Measurements from ENCODE around the gene CACNA1H. TPM values are rescaled to one million over a fixed set of nuclear protein-coding genes. Genes with fewer than 3 reads are reported as not detected.
"Not testable (repeated sequence)": the region's sequence is repeated elsewhere in the genome, so short reads cannot be mapped to it uniquely, and the experiment has no call there.

CACNA1H gene
- total RNA-seq, 5 donors from 2014 or later (not counting 1 experiment from before 2014, with no cell fraction given) = 3.4 to 8.2 (median 4.8) TPM

DNA sequence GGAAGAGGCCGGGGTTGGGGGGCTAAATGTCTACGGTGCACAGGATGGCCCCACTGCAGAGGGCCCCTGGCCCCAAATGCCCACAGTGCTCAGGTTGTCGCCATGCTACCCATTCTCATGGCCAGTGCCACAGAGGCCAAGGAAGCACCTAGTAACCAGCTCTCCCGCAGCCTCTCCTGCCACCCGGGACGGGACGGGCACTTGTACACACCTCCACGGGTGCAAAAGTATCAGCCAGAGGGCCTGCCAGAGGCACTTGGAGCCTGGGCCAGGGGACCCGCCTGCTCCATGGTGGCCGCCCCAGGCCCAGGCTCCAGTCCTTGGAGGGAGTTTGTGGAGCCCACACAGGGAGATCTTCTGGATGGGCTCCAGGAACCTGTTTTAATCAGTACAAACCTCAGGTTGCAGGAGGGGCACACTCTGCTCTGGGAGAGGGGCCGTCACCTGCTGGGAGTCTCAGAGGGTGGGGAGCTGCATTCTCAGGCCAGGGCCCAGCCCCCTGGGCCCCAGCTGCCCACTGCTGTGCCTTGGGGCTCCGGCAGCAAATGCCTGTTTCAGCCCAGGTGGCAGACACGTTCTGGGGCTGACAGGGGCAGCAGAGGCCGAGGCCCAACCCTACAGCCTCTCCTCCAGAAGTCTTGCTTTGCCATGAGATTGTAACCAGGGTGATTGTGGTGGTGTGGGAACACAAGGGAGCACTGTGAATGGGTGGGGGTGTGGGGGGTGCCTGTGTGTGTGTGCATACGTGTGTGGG lies 110.9 kb downstream of the CACNA1H start:
- no peak for DNase-seq
- H3K27ac ChIP-seq (ENCODE audit: low read length) = no peak overlapping the region
- ChIA-PET POLR2A (no interaction called here), CTCF (no interaction called here)
- no peak for ATAC-seq (replicated peaks in 1 of 4)
- peaks cover 9 to 23% of the 10 kb centered on the region in 2 donors for H3K27me3 Mint-ChIP-seq
- no peaks in the 10 kb centered on the region for H3K9me3 ChIP-seq
- H3K4me1 Mint-ChIP-seq = peaks cover 4 to 5% (median 5%) of the 10 kb centered on the region in 3 donors
- no peak overlapping the region for H3K27ac Mint-ChIP-seq
- 96% methylated on average over 13 of the region's 15 CpGs for WGBS (ENCODE audit: insufficient coverage)
- no peaks in the 10 kb centered on the region for H3K36me3 Mint-ChIP-seq
- no peak overlapping the region for H3K4me3 ChIP-seq (ENCODE audit: control insufficient read depth in 1 of 2, extremely low read depth in 1 of 2, low read length in 1 of 2)
- no peak overlapping the region for H3K4me3 Mint-ChIP-seq
- H3K27me3 ChIP-seq (replicated peaks in 1 of 2; ENCODE audit: control insufficient read depth in 2 of 2, extremely low read depth in 1 of 2, insufficient read depth in 2 of 2, low read length in 1 of 2) = peaks cover 0 to 59% of the 10 kb centered on the region in 2 experiments
- peaks cover 0 to 4% (median 0%) of the 10 kb centered on the region in 3 donors for H3K9me3 Mint-ChIP-seq
- peaks cover 0 to 10% of the 10 kb centered on the region in 2 experiments for H3K4me1 ChIP-seq (ENCODE audit: control insufficient read depth in 1 of 2, extremely low read depth in 1 of 2, insufficient read depth in 2 of 2, low read length in 2 of 2)
- H3K36me3 ChIP-seq (ENCODE audit: control insufficient read depth in 2 of 2, extremely low read depth in 1 of 2, insufficient read depth in 1 of 2, low read length in 1 of 2) = no peaks in the 10 kb centered on the region

DNA sequence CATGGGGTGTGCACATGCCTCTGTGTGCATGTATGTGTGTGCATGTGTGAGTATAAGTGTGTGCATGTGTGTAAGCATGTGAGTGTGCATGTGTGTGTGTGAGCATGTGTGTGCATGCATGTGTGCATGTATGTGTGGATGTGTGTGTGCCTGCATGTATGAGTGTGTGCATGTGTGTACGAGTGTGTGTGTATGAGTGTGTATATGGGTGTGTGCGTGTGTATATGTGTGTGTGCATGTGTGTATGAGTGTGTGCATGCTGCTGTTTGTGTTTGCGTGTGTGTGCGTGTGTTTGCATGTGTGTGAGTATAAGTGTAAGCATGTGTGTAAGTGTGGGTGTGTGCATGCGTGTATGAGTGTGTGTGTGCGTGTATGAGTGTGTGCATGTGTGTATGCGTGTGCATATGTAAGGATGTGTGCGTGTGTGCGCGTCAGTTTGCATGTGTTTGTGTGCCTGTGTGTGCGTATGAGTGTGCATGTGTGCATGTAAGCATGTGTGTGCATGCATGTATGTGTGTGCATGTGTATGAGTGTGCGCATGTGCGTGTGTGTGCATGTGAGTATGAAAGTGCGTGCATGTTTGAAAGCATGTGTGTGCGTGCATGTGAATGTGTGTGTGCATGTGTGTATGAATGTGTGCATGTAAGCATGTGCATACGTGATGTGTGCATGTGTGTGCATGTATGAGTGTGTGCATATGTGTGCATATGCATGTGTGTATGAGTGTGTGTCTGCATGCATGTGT lies 111.6 kb downstream of the CACNA1H start:
- H3K27ac ChIP-seq (ENCODE audit: low read length) = no peak overlapping the region
- H3K4me1 Mint-ChIP-seq = no peaks in the 10 kb centered on the region
- DNase-seq (no peak), ATAC-seq (replicated peaks in 1 of 4) (no peak)
- CTCF ChIA-PET = no interaction called here
- H3K4me3 Mint-ChIP-seq = no peak overlapping the region
- H3K27me3 ChIP-seq (replicated peaks in 1 of 2; ENCODE audit: control insufficient read depth in 2 of 2, extremely low read depth in 1 of 2, insufficient read depth in 2 of 2, low read length in 1 of 2) = peaks cover 0 to 52% of the 10 kb centered on the region in 2 experiments
- H3K4me3 ChIP-seq (ENCODE audit: control insufficient read depth in 1 of 2, extremely low read depth in 1 of 2, low read length in 1 of 2) = no peak overlapping the region
- no peaks in the 10 kb centered on the region for H3K36me3 ChIP-seq (ENCODE audit: control insufficient read depth in 2 of 2, extremely low read depth in 1 of 2, insufficient read depth in 1 of 2, low read length in 1 of 2)
- peaks cover 4 to 18% of the 10 kb centered on the region in 2 donors for H3K27me3 Mint-ChIP-seq
- POLR2A ChIA-PET = no interaction called here
- peaks cover 0 to 4% (median 0%) of the 10 kb centered on the region in 3 donors for H3K9me3 Mint-ChIP-seq
- H3K27ac Mint-ChIP-seq = no peak overlapping the region
- H3K4me1 ChIP-seq (ENCODE audit: control insufficient read depth in 1 of 2, extremely low read depth in 1 of 2, insufficient read depth in 2 of 2, low read length in 2 of 2) = peaks cover 0 to 2% of the 10 kb centered on the region in 2 experiments
- WGBS (ENCODE audit: insufficient coverage) = 87% methylated on average over 14 of the region's 16 CpGs
- H3K36me3 Mint-ChIP-seq = no peaks in the 10 kb centered on the region
- no peaks in the 10 kb centered on the region for H3K9me3 ChIP-seq

DNA sequence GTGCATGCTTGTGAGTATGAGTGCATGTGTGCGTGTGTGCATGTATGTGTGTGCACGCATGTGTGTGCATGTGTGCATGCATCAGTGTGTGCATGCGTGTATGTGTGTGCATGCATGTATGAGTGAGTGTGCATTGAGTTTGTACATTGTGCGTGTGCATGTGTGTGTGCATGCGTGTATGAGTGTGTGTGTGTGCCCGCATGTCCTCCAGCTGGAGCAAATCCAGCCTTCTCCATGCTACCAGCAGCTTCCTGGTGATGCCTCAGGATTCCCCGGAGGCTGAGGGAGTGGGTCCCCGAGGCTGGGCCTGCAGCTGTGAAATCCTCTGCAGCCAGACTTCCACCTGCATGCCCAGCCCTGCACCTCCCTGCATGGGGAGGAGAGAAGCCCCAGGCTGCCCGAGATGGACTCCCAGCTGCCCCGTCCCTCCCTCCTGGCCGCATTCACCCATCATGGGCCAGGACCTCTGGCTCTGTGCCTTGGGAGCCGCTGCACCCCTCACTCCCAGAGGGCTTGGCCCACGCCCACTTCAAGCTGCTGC lies 112.3 kb downstream of the CACNA1H start:
- no peaks in the 10 kb centered on the region for H3K4me1 ChIP-seq (ENCODE audit: control insufficient read depth in 1 of 2, extremely low read depth in 1 of 2, insufficient read depth in 2 of 2, low read length in 2 of 2)
- Mint-ChIP-seq H3K9me3 (peaks cover 0 to 4% (median 0%) of the 10 kb centered on the region in 3 donors), H3K4me3 (no peak overlapping the region), H3K4me1 (no peaks in the 10 kb centered on the region), H3K36me3 (no peaks in the 10 kb centered on the region), H3K27ac (no peak overlapping the region), H3K27me3 (peaks cover 10 to 18% of the 10 kb centered on the region in 2 donors)
- no peaks in the 10 kb centered on the region for H3K36me3 ChIP-seq (ENCODE audit: control insufficient read depth in 2 of 2, extremely low read depth in 1 of 2, insufficient read depth in 1 of 2, low read length in 1 of 2)
- ATAC-seq (replicated peaks in 1 of 4) = no peak
- CTCF ChIA-PET = no interaction called here
- H3K27me3 ChIP-seq (replicated peaks in 1 of 2; ENCODE audit: control insufficient read depth in 2 of 2, extremely low read depth in 1 of 2, insufficient read depth in 2 of 2, low read length in 1 of 2) = peaks cover 0 to 48% of the 10 kb centered on the region in 2 experiments
- POLR2A ChIA-PET = no interaction called here
- H3K9me3 ChIP-seq = no peaks in the 10 kb centered on the region
- no peak for DNase-seq
- H3K27ac ChIP-seq (ENCODE audit: low read length) = no peak overlapping the region
- WGBS (ENCODE audit: insufficient coverage) = 77% methylated on average over 6 of the region's 13 CpGs
- H3K4me3 ChIP-seq (ENCODE audit: control insufficient read depth in 1 of 2, extremely low read depth in 1 of 2, low read length in 1 of 2) = no peak overlapping the region

DNA sequence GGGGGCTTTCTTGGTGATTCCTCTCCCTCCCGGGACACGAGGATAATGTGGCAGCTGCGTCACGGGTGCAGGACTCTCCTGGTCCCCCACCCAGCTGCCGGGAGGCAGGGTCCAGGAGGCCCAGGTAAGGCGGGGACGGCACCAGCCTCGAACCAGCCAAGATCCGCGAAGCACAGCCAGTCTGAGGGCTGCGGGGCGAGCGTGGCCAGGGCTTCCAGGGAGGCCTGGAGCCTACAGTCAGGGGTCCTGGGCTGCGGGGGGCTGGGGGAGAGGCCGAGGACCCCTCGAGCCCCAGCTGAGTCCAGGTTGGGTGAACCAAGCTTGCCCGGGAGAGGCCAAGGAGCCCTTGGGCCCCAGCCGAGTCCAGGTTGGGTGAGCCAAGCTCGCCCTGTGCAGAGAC lies 112.9 kb downstream of the CACNA1H start:
- no peak for DNase-seq
- Histone ChIP-seq H3K27ac (ENCODE audit: low read length) (no peak overlapping the region), H3K4me1 (ENCODE audit: control insufficient read depth in 1 of 2, extremely low read depth in 1 of 2, insufficient read depth in 2 of 2, low read length in 2 of 2) (no peaks in the 10 kb centered on the region), H3K4me3 (ENCODE audit: control insufficient read depth in 1 of 2, extremely low read depth in 1 of 2, low read length in 1 of 2) (no peak overlapping the region), H3K27me3 (replicated peaks in 1 of 2; ENCODE audit: control insufficient read depth in 2 of 2, extremely low read depth in 1 of 2, insufficient read depth in 2 of 2, low read length in 1 of 2) (peaks cover 0 to 43% of the 10 kb centered on the region in 2 experiments), H3K9me3 (no peaks in the 10 kb centered on the region), H3K36me3 (ENCODE audit: control insufficient read depth in 2 of 2, extremely low read depth in 1 of 2, insufficient read depth in 1 of 2, low read length in 1 of 2) (no peaks in the 10 kb centered on the region)
- Mint-ChIP-seq H3K27me3 (peaks cover 11 to 14% of the 10 kb centered on the region in 2 donors), H3K9me3 (peaks cover 0 to 4% (median 0%) of the 10 kb centered on the region in 3 donors), H3K4me1 (no peaks in the 10 kb centered on the region), H3K27ac (no peak overlapping the region), H3K36me3 (no peaks in the 10 kb centered on the region), H3K4me3 (no peak overlapping the region)
- 78% methylated on average over 17 of the region's 19 CpGs for WGBS (ENCODE audit: insufficient coverage)
- ChIA-PET POLR2A (no interaction called here), CTCF (no interaction called here)
- no peak for ATAC-seq (replicated peaks in 1 of 4)

DNA sequence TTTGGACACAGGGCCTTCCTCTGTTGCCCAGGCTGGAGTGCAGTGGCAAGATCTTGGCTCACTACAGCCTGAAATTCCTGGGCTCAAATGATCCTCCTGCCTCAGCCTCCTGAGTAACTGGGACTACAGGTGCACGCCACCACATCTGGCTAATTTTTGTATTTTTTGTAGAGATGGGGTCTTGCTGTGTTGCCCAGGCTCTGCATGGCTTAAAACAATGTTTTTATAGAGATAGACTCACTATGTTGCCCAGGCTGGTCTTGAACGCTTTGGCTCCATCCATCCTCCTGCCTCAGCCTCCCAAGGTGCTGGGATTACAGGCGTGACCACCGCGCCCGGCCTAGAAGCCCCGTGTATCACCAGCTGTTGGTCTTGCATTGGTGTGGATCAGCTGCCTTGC lies 116.5 kb downstream of the CACNA1H start:
- H3K36me3 ChIP-seq (ENCODE audit: control insufficient read depth in 2 of 2, extremely low read depth in 1 of 2, insufficient read depth in 1 of 2, low read length in 1 of 2); H3K9me3 Mint-ChIP-seq; ATAC-seq (replicated peaks in 1 of 4); H3K27ac ChIP-seq (ENCODE audit: low read length); H3K4me1 Mint-ChIP-seq; POLR2A ChIA-PET; DNase-seq; H3K4me3 Mint-ChIP-seq; H3K36me3 Mint-ChIP-seq; H3K4me3 ChIP-seq (ENCODE audit: control insufficient read depth in 1 of 2, extremely low read depth in 1 of 2, low read length in 1 of 2); H3K27ac Mint-ChIP-seq; H3K9me3 ChIP-seq: not testable (repeated sequence)
- WGBS (ENCODE audit: insufficient coverage) = 97% methylated on average over 5 of the region's 7 CpGs
- Histone ChIP-seq H3K4me1 (ENCODE audit: control insufficient read depth in 1 of 2, extremely low read depth in 1 of 2, insufficient read depth in 2 of 2, low read length in 2 of 2) (peaks cover 0 to 10% of the 10 kb centered on the region in 2 experiments), H3K27me3 (replicated peaks in 1 of 2; ENCODE audit: control insufficient read depth in 2 of 2, extremely low read depth in 1 of 2, insufficient read depth in 2 of 2, low read length in 1 of 2) (peaks cover 0 to 43% of the 10 kb centered on the region in 2 experiments)
- H3K27me3 Mint-ChIP-seq = peaks cover 15 to 19% of the 10 kb centered on the region in 2 donors
- CTCF ChIA-PET = interaction anchor here in 1 of 2 donors (0.5 kb wide), 1 partner anchor 617 kb away, joined by 5 read pairs; no protein-coding TSS in a partner anchor

DNA sequence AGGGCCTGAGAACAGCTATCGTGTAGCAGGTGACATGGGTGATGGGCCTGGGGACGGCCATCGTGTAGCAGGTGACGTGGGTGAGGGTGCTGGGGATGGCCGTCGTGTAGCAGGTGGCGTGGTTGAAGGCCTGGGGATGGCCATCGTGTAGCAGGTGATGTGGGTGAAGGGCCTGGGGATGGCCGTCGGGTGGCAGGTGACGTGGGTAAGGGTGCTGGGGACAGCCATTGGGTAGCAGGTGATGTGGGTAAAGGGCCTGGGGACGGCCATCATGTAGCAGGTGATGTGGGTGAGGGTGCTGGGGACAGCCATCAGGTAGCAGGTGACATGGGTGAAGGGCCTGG lies 118.4 kb downstream of the CACNA1H start:
- DNase-seq (no peak), ATAC-seq (replicated peaks in 1 of 4) (no peak)
- Mint-ChIP-seq H3K27me3 (peaks cover 22 to 27% of the 10 kb centered on the region in 2 donors), H3K4me1 (peaks cover 0 to 4% (median 4%) of the 10 kb centered on the region in 3 donors), H3K36me3 (no peaks in the 10 kb centered on the region), H3K4me3 (no peak overlapping the region), H3K27ac (no peak overlapping the region), H3K9me3 (no peaks in the 10 kb centered on the region)
- no peak overlapping the region for H3K27ac ChIP-seq (ENCODE audit: low read length)
- WGBS (ENCODE audit: insufficient coverage) = 75% methylated on average over 12 of the region's 12 CpGs
- H3K36me3 ChIP-seq (ENCODE audit: control insufficient read depth in 2 of 2, extremely low read depth in 1 of 2, insufficient read depth in 1 of 2, low read length in 1 of 2) = no peaks in the 10 kb centered on the region
- CTCF ChIA-PET = no interaction called here
- H3K9me3 ChIP-seq = no peaks in the 10 kb centered on the region
- POLR2A ChIA-PET = no interaction called here
- no peak overlapping the region for H3K4me3 ChIP-seq (ENCODE audit: control insufficient read depth in 1 of 2, extremely low read depth in 1 of 2, low read length in 1 of 2)
- peaks cover 0 to 52% of the 10 kb centered on the region in 2 experiments for H3K27me3 ChIP-seq (replicated peaks in 1 of 2; ENCODE audit: control insufficient read depth in 2 of 2, extremely low read depth in 1 of 2, insufficient read depth in 2 of 2, low read length in 1 of 2)
- peaks cover 0 to 10% of the 10 kb centered on the region in 2 experiments for H3K4me1 ChIP-seq (ENCODE audit: control insufficient read depth in 1 of 2, extremely low read depth in 1 of 2, insufficient read depth in 2 of 2, low read length in 2 of 2)
